MCF 10A (cell line): ENCODE measurements around the gene CHST3. TPM values are rescaled to one million over a fixed set of nuclear protein-coding genes. Genes with fewer than 3 reads are reported as not detected.

Experiments
- BruUV-seq: library from RNA; stranded (reverse); fragments of 400-500 nt; replicated peaks from 2 replicates; lab custom pipeline; 2021; lab: Mats Ljungman, UMichigan
- CTCF ChIA-PET: fragments of 300-600 bp; sonication (Branson Sonifier 250); formaldehyde crosslinking; extraction: SDS; loops from one replicate; lab custom pipeline; 2021; ENCODE audit warnings: antibody characterized with exemption, inconsistent platforms; lab: Yijun Ruan, JAX
- POLR2A ChIA-PET: fragments of 300-600, 350-650 bp; sonication (Branson Sonifier 250); formaldehyde crosslinking; extraction: SDS; loops from one replicate; lab custom pipeline; 2020; ENCODE audit warnings: antibody characterized with exemption, inconsistent platforms; lab: Yijun Ruan, JAX
- DNase-seq: peaks from one replicate; pipeline ENCODE4 v3.0.0-alpha.2; 2018; ENCODE audit not compliant: unreplicated experiment
- H3K27ac Mint-ChIP-seq: one replicate; pipeline ENCODE4 v1.8.0; 2022; ENCODE audit warnings: mild to moderate bottlenecking, low read depth, mixed read lengths; ENCODE audit not compliant: unreplicated experiment
- H3K27me3 Mint-ChIP-seq: one replicate; pipeline ENCODE4 v1.8.0; 2022; ENCODE audit warnings: mixed read lengths; ENCODE audit not compliant: insufficient read depth, unreplicated experiment
- H3K36me3 Mint-ChIP-seq: one replicate; pipeline ENCODE4 v1.8.0; 2022; ENCODE audit warnings: mild to moderate bottlenecking, moderate library complexity, mixed read lengths; ENCODE audit not compliant: insufficient read depth, unreplicated experiment
- H3K4me1 Mint-ChIP-seq: one replicate; pipeline ENCODE4 v1.8.0; 2022; ENCODE audit warnings: mixed read lengths; ENCODE audit not compliant: insufficient read depth, unreplicated experiment
- H3K4me3 Mint-ChIP-seq: one replicate; pipeline ENCODE4 v1.8.0; 2022; ENCODE audit warnings: mild to moderate bottlenecking, moderate library complexity, mixed read lengths; ENCODE audit not compliant: unreplicated experiment
- H3K9me3 Mint-ChIP-seq: one replicate; pipeline ENCODE4 v1.8.0; 2022; ENCODE audit warnings: mixed read lengths; ENCODE audit not compliant: unreplicated experiment
- CTCF ChIP-seq: fragments of 200-600 bp; IDR thresholded peaks from one replicate; pipeline ENCODE4 v1.8.0; 2022; ENCODE audit warnings: antibody characterized with exemption, mild to moderate bottlenecking; ENCODE audit not compliant: unreplicated experiment
- intact Hi-C: fragments of 100-400 bp; cut with micrococcal nuclease; formaldehyde crosslinking; loops from 2 replicates; pipeline ENCODE4 v1.14.1; 2022
- total RNA-seq: library from RNA; stranded (reverse); gene quantifications from 2 replicates; pipeline ENCODE4 v1.2.3, GENCODE V29; 2022

CHST3 gene
- total RNA-seq, 1 experiment from 2014 or later = 28.7 TPM

- no peak for DNase-seq
- peaks cover 79% of the 10 kb centered on the region for H3K36me3 Mint-ChIP-seq
- CTCF ChIA-PET = interaction anchor here (0.7 to 2.0 kb wide), 6 partner anchors 11 to 998 kb away, joined by 3 to 11 read pairs (median 6); no protein-coding TSS in a partner anchor
- no peaks in the 10 kb centered on the region for H3K27me3 Mint-ChIP-seq
- BruUV-seq = no TSS peak
- peaks cover 28% of the 10 kb centered on the region for H3K4me1 Mint-ChIP-seq
- no peak overlapping the region for H3K4me3 Mint-ChIP-seq
- peak overlapping the region; percentile 98 for H3K27ac Mint-ChIP-seq
- H3K9me3 Mint-ChIP-seq = no peaks in the 10 kb centered on the region
- no peak for TF ChIP-seq CTCF
- POLR2A ChIA-PET = interaction anchor here (0.5 to 4.9 kb wide), 12 partner anchors 10 to 218 kb away, joined by 3 to 56 read pairs (median 4); partner anchors contain the start of gene CHST3
- intact Hi-C loops = no loop called here
These were observed 46.8 kb downstream of the CHST3 start for GRCh38 chr10:72011016-72011415.

DNA sequence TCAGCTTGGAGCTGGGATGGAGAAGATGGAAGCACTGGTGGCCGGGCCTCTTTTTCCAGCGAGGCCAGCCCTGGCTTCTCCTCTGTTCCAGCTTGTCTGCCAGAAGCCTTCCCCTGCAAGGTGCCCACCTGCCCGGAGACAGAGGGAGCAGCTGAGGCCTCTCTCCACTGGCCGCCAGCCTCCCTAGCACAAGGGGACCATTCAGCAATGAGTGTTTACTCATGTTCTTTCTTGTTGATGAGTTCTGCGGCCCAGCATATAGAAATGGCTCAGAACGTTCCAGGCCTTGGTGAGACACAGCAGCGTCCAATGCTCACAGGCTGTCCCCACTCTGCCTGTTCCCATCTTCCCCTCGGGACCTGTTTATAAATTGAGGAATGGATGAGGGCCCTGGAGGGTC, 47.3 kb downstream of the CHST3 start:
- no peak for DNase-seq
- Mint-ChIP-seq H3K4me3 (no peak overlapping the region), H3K4me1 (peaks cover 28% of the 10 kb centered on the region), H3K9me3 (no peaks in the 10 kb centered on the region), H3K36me3 (peaks cover 74% of the 10 kb centered on the region), H3K27ac (peak overlapping the region; percentile 98), H3K27me3 (no peaks in the 10 kb centered on the region)
- intact Hi-C loops = no loop called here
- TF ChIP-seq CTCF = no peak
- no TSS peak for BruUV-seq
- ChIA-PET POLR2A (interaction anchor here (0.5 to 4.9 kb wide), 7 partner anchors 10 to 217 kb away, joined by 3 to 56 read pairs (median 4); partner anchors contain the start of gene CHST3), CTCF (interaction anchor here (0.7 to 2.0 kb wide), 5 partner anchors 12 to 998 kb away, joined by 3 to 11 read pairs (median 6); no protein-coding TSS in a partner anchor)

GRCh38 chr10:72011976-72012512, 47.8 kb downstream of the CHST3 start:
- POLR2A ChIA-PET = interaction anchor here (0.6 to 2.9 kb wide), 5 partner anchors 9 to 161 kb away, joined by 3 to 12 read pairs (median 5); partner anchors contain the start of genes CHST3 and PSAP

More at GRCh38 chr10:72011976-72012512, 47.8 kb downstream of the CHST3 start:
- TF ChIP-seq CTCF = no peak
- no peak for DNase-seq
- intact Hi-C loops = no loop called here
- Mint-ChIP-seq H3K27me3 (no peaks in the 10 kb centered on the region), H3K27ac (no peak overlapping the region), H3K4me3 (no peak overlapping the region), H3K4me1 (peaks cover 22% of the 10 kb centered on the region), H3K36me3 (peaks cover 68% of the 10 kb centered on the region), H3K9me3 (no peaks in the 10 kb centered on the region)
- BruUV-seq = no TSS peak
- CTCF ChIA-PET = interaction anchor here (1.5 to 2.4 kb wide), 3 partner anchors 33 to 56 kb away, joined by 4 to 11 read pairs (median 8); no protein-coding TSS in a partner anchor
